Measurements from ENCODE around the gene GRIP2. TPM values are rescaled to one million over a fixed set of nuclear protein-coding genes. Genes with fewer than 3 reads are reported as not detected.
A peak's percentile ranks its signal among the peaks of the same experiment; 100 is the strongest.

Gene GRIP2
- total RNA-seq, 1 experiment from 2014 or later = 1.1 TPM

DNA sequence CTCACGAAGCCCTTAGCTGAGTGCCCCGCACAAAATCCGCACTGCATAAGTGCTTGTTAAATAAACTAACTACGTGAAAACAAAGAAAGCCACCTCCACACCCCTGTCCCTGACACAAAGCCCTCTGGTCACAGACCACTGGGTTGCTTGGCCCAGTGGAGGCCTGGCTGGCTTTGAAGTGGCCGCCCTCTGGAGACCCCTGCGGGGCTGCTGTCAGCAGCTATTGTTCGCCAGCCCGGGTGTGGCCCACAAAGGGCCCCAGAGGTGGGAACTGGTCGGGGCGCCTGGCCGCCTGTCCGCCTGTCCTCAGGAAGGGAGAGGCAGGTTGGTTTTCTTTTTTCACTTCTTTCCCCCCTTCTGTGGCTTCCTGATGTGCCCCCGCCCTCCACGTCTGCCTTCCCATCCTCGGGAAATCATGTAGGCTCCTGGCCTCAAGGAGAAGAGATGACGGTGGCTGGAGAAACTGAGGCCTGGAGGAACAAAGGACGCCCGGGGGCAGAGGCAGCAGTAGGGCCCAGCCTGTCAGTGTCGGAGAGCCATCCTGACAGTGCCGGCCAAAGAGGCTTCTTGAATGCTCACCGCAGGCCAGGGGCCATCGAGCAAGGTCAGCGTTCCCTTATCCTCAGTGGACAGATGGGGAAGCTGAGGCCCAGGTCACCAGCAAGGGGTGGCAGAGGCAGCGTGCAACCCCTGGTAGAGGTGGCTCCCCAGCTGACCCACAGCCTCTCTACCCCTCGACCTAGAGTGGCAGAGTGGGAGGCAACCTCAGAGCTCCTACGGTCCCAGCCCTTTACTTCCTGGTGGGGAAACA, 76.6 kb downstream of the GRIP2 start:
- in situ Hi-C loops (cut with HindIII; ENCODE audit: low sequenced_read_pairs) = no loop called here
- DNase-seq (ENCODE audit: low spot score) = no peak

DNA sequence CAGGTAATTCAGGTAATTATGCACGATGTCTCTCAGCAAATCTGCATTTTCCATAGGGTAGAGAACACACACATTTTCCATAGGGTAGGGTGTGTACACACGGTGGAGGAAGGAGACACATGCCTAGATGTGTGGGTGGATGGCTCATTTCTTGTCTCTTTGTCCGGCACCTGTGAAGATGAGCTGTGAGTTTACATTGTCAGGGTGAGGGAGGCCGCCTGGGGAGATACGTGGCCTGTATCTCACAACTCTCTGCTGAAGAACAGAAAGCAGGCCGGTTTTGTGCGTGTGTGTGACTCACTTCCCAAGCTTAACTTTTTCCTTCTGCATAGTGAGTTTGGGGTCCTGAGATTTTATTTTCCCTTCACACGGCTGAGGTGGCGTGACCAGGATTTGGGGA, 77.4 kb downstream of the GRIP2 start:
- no peak for DNase-seq (ENCODE audit: low spot score)
- in situ Hi-C loops (cut with HindIII; ENCODE audit: low sequenced_read_pairs) = no loop called here

DNA sequence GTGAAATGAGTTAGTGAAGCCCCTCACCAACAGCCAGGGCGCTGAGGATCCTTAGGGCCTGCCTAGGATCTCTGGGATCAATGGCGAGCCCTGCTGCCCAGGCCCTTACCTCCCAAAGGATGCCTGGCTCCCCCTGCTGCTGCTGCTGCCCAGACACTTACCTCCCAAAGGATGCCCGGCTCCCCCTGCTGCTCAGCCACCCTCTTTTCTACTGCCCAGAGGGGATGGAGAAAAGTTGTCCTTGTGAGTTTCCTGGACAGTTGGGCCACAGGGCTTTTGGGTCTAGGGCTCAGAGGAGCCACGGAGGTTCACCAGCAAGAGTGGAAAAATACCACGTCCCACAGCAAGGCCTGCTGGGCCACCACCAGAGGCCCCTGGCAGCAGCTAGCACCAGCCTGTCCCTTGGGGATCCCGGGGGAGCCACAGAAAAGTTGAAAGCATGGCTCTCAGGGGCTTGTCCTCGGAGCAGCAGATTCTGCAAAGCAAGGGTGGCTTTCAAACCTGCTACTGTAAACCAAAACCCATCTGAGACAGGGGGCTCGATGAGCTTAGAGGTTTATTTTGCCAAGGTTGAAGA, 78.3 kb downstream of the GRIP2 start:
- DNase-seq (ENCODE audit: low spot score) = peak; percentile 32
- in situ Hi-C loops (cut with HindIII; ENCODE audit: low sequenced_read_pairs) = no loop called here

DNA sequence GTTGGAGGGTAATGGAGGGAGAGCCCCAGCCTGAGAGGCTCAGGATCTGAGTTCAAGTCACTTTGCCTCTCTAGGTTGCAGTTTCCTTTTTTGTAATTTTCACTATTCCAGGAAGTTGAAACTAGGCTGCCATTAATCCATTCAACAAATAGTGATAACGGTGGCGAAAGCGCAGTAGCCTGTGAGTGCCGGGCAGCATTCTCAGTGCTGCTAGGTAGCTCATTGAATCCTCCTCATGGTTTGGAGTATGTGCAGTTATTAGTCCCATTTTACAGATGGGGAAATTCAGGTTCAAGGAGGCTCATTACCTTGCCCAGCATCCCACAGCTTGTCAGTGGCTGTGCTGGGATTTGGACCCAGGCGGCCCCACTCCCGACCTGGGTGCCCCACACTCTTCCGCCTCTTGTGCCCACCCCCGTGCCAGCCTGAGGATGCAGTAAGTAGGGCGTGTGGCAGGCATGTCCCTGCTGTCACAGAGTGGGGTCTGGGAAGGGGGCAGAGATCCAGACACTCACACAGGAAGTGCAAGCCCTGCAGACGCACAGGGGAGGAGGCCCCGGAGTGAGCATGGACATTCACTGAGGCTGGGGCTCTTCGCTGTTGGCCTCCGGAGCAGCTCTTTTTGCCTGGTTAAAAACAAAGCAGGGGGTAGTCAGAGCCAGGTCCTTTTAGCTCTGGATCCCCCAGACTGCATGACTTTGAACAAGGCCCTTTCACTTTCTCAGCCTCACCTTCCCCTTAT, 79.0 kb downstream of the GRIP2 start:
- no peak for DNase-seq (ENCODE audit: low spot score)
- in situ Hi-C loops (cut with HindIII; ENCODE audit: low sequenced_read_pairs) = no loop called here

DNA sequence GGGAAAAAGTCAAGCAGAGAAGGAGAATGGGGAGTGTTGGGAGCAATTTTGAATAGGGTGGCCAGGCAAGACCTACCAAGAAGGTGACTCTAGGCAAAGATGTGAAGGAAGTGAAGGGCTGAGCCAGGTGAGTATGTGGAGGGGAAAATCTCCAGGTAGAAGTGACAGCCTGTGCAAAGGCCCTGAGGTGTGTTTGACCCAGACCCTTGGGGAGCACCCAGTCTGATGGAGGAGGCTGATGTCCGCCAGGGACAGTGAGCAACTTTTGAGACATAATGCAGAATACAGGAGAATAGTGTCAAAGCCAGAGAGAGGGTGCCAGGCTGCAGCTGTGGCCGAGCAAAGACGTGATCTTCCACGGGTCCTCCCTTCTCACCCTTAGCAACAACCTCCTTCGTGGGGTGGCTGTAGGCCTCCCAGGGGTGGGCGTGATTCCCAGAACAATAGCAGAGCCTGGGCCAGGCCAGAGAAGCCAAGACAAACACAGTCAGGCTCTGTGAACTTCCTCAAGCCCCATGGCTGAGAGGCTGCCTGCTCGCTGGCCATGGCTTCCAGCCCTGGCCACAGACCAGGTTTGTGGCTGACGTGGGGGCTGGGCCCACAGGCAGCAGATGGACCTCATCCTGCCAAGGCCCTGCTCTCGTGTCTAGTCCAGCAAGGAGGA, 79.7 kb downstream of the GRIP2 start:
- in situ Hi-C loops (cut with HindIII; ENCODE audit: low sequenced_read_pairs) = no loop called here
- DNase-seq (ENCODE audit: low spot score) = peak; percentile 76

DNA sequence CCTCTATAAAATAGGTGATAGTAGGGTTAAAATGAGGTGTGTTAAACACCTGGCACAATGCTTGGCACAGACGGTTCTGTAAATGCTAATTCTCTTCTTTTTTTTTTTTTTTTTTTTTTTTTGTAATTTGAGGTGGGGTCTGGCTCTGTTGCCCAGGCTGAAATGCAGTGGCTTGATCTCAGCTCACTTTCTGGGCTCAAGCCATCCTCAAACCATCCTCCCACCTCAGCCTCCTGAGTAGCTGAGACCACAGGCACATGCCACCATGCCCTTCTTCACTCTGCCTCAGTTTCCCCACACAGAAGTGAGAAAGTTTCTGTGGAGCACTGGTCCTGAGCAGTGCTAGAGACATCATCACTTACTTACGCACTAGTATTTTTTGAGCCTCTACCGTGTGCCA, 80.4 kb downstream of the GRIP2 start:
- no peak for DNase-seq (ENCODE audit: low spot score)
- in situ Hi-C loops (cut with HindIII; ENCODE audit: low sequenced_read_pairs) = no loop called here

DNA sequence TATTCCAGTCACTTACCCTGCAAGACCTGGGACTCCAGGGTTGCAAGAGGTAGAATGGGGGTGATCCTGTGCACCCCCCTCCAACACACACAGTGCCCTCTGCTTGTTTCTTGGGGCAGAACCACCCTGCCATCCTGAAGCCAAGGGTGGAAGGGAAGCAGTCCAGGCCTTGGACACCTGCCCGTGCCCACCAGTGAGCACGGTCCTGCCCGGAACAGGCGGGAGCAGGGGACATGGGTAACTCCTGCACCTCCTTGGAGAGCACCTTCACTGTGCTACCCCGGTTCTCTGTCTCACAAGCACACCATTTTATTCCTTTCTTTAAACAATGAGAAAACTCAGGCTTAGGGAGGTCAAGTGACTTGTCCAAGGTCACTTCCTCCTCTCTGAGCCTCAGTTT, 80.8 kb downstream of the GRIP2 start:
- in situ Hi-C loops (cut with HindIII; ENCODE audit: low sequenced_read_pairs) = no loop called here
- DNase-seq (ENCODE audit: low spot score) = no peak

DNA sequence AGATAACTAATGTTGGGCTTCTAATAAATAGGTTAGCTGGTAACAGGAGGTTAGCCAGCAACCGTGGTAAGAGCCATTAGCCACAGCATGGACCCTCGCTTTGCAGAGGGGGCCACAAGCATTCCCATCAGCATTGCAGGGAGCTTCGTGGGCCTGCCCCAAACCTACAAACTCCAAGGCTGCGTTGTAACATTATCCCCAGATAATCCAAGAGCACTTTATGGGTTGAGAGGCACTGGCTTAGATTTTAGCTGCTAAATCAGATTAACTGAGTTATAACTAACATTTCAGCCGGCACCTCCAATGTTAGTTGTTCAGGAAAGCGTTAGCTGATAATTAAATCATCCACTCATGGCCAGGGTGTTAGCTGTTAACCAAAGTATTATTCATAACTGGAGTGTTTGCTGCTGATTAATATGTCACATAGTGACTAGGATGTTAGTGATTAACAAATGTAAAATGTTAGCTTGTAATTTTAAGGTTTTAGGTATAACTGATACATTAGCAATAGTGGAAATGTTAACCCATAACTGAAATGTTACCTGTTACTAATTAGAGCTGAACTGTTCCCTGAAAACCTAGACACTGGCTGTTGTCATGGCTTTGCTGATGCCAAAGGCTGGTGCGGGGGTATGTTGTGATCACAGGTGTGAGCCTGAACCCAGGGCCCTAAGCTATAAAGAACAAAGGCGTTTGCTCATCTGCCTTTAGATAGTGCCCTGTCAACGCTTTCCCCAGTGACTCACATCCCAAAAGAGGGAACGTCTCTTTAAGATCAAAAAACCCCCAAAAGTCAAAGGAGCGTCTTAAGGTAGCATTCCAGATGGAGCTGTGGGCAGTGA, 81.5 kb downstream of the GRIP2 start:
- in situ Hi-C loops (cut with HindIII; ENCODE audit: low sequenced_read_pairs) = no loop called here
- no peak for DNase-seq (ENCODE audit: low spot score)

DNA sequence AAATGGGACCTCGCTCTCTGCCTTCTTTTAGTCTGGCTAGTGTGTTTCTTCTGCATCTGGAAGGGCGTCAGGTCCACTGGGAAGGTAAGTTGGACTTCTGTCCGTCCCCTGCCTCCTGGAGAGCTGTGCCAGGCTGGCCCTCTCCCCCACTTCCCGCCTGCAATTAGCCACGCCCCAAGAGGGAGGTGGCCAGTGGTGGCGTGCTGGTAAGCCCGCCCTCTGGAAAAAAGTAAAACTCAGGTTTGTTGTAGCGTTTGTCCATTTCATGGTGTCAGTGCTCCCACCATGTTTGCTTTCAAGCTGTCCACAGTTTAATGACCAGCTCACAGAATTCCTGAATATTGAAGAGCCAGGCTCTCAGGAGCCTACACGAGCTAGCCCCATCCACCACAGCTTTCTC, 82.1 kb downstream of the GRIP2 start:
- DNase-seq (ENCODE audit: low spot score) = no peak
- in situ Hi-C loops (cut with HindIII; ENCODE audit: low sequenced_read_pairs) = no loop called here

DNA sequence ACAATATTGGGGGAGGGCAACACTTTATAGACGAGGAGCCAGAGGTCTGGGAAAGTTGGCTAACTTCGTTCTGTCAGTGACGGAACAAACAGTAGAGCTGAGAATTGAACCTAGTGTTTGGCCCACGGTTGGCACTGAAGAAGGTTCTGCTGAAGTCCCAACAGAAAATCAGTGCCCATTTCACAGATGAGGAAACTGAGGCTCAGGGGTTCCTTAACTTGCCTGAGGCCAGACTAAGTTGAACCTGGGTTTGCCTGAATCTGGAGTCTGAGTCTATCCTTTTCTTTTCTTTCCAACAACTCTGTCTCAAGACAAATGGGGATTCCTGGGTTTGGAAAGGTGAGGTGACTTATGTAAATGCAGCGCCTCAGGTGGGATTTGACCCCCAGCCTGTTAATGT, 82.7 kb downstream of the GRIP2 start:
- in situ Hi-C loops (cut with HindIII; ENCODE audit: low sequenced_read_pairs) = no loop called here
- DNase-seq (ENCODE audit: low spot score) = no peak

DNA sequence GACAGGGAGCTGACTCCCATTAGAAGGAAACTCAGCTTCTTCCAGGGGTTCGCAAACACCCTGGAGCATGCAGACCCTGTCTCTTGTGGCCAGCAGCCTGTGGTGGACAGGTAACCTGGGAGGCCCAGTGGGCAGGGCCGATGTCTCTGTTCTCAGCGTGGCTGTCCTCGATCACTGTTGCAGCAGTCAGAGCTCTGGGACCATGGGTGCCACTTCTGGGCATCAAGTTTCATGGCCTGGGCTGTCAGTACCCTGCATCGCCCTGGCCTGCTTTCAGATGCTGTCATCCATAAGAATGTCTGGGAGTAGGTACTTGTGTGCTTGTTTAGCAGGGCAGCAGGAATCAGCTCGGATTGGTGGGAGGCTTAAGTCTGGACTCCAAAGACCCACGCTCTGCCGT, 83.3 kb downstream of the GRIP2 start:
- in situ Hi-C loops (cut with HindIII; ENCODE audit: low sequenced_read_pairs) = no loop called here

DNA sequence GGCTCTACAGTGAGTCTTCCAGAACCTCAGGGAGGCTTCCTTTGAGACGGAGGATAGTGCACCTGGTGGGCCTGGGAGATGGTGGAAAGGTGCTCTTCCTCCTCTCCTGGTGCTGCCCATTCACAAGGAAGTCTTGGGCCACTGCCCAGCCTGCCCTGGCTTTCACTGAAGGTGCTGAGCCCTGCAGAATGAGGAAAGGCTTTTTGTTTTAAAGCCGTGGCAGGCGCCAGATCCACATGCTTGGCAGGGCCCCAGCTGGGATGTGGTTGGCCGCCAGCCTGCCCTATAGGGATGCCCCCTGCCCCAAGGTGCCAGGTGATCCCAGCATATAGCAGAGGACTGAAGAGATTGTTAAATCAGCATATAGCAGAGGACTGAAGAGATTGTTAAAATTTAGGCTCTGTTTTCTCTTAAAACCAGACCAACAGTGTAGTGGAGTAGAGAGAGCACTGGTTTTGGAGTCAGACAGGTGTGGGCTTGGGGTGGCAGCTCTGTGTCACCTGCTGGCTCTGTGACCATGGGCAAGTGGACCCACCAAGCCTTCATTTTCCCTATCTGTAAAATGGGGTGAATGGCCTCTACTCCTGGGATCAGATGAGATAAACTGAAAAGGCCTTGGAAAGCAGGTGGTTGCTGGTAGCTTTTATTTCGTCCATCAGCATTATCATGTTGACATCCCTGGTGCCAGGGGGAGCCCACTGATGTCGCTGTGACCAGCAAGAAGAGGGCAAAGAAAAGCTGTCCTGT, 84.4 kb downstream of the GRIP2 start:
- in situ Hi-C loops (cut with HindIII; ENCODE audit: low sequenced_read_pairs) = no loop called here
- no peak for DNase-seq (ENCODE audit: low spot score)

More for the DNA sequence above, 83.3 kb downstream of the GRIP2 start:
- no peak for DNase-seq (ENCODE audit: low spot score)

DNA sequence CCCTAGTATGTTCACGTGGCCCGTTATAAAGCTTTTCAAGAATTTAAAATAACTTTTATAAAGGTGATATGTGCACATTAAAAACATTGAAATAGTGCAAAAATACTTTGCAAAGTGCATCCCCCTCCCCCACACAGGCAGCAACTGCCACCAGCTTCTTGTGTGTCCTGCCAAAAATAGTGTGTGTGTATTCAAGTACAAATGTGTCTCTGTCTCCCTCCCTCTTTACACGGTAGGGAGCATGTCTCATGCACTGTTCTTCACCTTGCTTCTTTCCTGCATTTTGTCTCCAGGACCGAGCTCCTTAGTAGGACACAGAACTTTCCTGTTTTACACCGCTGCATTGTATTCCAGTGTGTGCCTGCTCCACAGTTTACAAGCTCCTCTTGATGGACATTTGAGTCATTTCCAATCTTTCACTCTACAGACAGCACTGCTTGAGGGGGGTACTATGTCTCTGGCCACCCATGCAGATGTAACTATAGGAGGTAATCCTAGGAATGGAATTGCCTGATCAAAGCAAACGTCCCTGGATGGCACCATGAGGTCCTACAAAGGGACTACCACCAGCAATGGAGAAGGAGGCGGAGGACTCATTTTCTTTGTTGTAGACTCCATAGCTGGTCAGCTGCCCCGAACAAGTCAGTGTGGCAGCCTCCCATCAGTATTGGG, 85.4 kb downstream of the GRIP2 start:
- in situ Hi-C loops (cut with HindIII; ENCODE audit: low sequenced_read_pairs) = no loop called here
- no peak for DNase-seq (ENCODE audit: low spot score)

DNA sequence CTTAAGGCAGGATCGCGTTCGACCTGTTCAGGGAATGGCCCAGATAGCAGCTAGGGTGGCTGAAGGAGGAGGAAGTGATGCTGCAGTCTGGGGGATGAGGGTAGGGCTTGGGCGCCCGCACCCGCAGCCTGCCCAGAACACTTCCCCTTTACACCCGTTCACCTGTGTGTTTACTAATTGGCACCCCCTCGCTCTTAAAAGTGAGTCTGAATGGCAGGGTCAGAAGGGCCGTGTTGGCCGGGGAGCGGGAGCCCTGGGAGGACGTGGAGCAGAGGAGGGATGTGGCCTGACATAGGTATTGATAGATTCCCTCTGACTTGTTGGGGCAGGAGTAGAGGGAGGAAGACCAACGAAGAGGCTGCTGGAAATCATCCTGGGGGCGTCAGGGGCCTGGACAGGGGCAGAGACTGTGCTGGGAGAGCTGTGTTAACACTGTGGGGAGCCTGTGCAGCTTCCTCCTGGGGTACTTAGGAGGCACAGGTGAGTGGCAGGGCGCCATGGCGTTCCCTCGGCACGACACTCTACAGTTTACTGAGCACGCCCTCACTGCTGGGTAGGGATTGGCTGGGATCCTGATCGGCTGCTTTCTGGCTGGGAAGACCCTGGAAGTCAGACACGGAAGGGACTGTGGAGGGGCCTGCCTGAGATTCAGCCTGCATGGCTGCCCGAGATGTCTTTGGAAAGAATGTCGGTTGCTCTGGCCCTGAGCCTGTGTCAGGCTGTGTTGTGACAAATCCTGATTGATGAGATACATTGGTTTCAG, 86.1 kb downstream of the GRIP2 start:
- no peak for DNase-seq (ENCODE audit: low spot score)
- in situ Hi-C loops (cut with HindIII; ENCODE audit: low sequenced_read_pairs) = no loop called here

DNA sequence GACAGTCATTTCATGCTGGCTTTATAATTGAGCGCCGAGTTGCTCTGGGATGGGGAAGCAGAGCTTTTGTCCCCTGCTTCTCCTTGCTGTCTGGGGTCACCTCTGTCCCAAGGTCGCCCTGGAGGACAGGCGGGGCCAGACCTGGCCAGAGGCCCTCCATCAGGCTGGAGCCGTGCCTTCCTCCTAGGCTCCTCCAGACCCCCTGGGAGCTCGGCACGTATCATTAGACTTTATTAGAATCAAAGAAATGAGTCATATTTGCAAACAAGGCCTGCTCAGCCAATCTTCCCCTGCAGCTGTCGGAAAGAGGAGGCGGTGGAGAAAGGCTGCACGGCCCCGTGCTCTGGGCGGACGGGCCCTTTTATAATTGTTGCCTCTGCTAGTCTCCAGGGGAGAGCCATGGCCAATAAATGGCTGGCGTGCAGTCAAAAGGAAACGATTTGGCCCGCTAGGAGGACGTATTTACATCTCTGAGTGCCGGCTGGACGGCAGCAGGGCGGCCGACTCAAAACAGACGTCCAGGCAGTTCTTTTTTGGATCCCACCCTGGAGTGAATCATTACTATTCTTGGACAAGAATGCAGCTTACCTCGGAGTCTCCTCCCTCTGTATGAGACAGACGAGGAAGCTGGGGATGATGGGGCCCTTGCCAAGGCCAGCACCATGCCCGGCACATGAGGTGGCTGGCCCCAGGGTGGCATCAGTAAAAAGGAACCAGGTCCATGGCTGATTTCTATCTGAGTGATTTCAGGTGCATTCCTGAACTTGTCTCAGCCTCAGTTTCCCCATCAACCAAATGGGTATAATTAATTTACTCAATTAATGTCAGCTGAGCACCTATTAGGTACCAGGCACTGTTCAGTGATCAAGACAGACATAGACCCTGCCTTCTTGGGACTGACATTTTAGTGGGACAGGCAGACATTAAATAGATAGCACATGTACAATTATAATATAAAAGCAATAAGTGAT, 87.1 kb downstream of the GRIP2 start:
- peak; percentile 28 for DNase-seq (ENCODE audit: low spot score)
- in situ Hi-C loops (cut with HindIII; ENCODE audit: low sequenced_read_pairs) = no loop called here

Data from G401 (cell line).